Testis (tissue), 3 donors: ENCODE results near the gene PAPPA. TPM values are rescaled to one million over a fixed set of nuclear protein-coding genes. Genes with fewer than 3 reads are reported as not detected.

Source experiments
- DNase-seq: peaks from one replicate; pipeline ENCODE4 v3.0.0-alpha.2; 2019
- H3K27ac ChIP-seq, 2 donors: fragments of 200-600 bp; sonication (generic); one replicate each; pipeline ENCODE4 v1.5.1; 2019
- H3K27me3 ChIP-seq: fragments of 200-600 bp; sonication (generic); one replicate; pipeline ENCODE4 v1.5.1; 2019
- H3K36me3 ChIP-seq: fragments of 200-600 bp; sonication (generic); one replicate; pipeline ENCODE4 v1.5.1; 2017; ENCODE audit warnings: low read depth; ENCODE audit errors: missing control alignments
- H3K4me1 ChIP-seq: fragments of 200-600 bp; sonication (generic); one replicate; pipeline ENCODE4 v1.5.1; 2019
- H3K4me3 ChIP-seq, 2 donors: fragments of 200-600 bp; sonication (generic); one replicate each; pipeline ENCODE4 v1.5.1; 2017 to 2019
- H3K9me3 ChIP-seq: fragments of 200-600 bp; sonication (generic); one replicate; pipeline ENCODE4 v1.5.1; 2017
- CTCF ChIP-seq, 3 experiments: fragments of 450-650 bp in 2 of 3; fragments of 200-600 bp in 1 of 3; sonication (generic) in 1 of 3; IDR thresholded peaks; one replicate each; pipeline ENCODE4 v1.5.1; 2016 to 2019; ENCODE audit warnings: antibody characterized with exemption in 3 of 3, mild to moderate bottlenecking in 2 of 3, moderate library complexity in 1 of 3
- POLR2A ChIP-seq: fragments of 450-650 bp; IDR thresholded peaks from one replicate; pipeline ENCODE4 v1.6.1; 2017; ENCODE audit warnings: antibody characterized with exemption, mild to moderate bottlenecking, moderate library complexity
- WGBS, 2 donors: methylation state at CpG; one replicate each; pipeline ENCODE4 v1.1.5; 2018; 5-methylcytosine and 5-hydroxymethylcytosine counted together
- intact Hi-C: fragments of 100-400 bp; cut with DNase I; formaldehyde crosslinking; loops from one replicate; pipeline ENCODE4 v1.15.1; 2023; ENCODE audit warnings: low total_unique reads
- polyA plus RNA-seq: library from polyadenylated mRNA; stranded (reverse); fragments of 350-450 nt; fragmentation: Illumina TruSeq; extraction: RNeasy Lipid Tissue Mini Kit (QIAGEN cat#74804); gene quantifications from one replicate; pipeline ENCODE4 v1.2.3, GENCODE V29; 2014; ENCODE audit warnings: low read depth, low replicate concordance; ENCODE audit not compliant: insufficient read depth
- total RNA-seq, 2 donors: library from RNA; depleted of rRNA; stranded (reverse); fragments of >200 nt; gene quantifications; one replicate each; pipeline ENCODE4 v1.2.3, GENCODE V29; 2016

Gene PAPPA
- total and polyA plus RNA-seq, 3 donors from 2014 or later = 1.9 to 5.1 (median 4.1) TPM

GRCh38 chr9:116323012-116323411 lies 169.4 kb downstream of the PAPPA start:
- H3K36me3 ChIP-seq = no peaks in the 10 kb centered on the region
- no peak overlapping the region for H3K27ac ChIP-seq
- intact Hi-C loops = no loop called here
- peaks cover 40% of the 10 kb centered on the region for H3K4me1 ChIP-seq
- no peaks in the 10 kb centered on the region for H3K27me3 ChIP-seq
- peak; percentile 17 for DNase-seq
- no peak for TF ChIP-seq CTCF (IDR thresholded peaks at IDR 0.05)
- no peak for TF ChIP-seq POLR2A
- H3K4me3 ChIP-seq = no peak overlapping the region
- WGBS, 2 donors = 52 to 68% methylated on average over 11 of the region's 11 CpGs
- no peaks in the 10 kb centered on the region for H3K9me3 ChIP-seq

- Histone ChIP-seq H3K27me3 (no peaks in the 10 kb centered on the region), H3K4me1 (peaks cover 43% of the 10 kb centered on the region), H3K9me3 (no peaks in the 10 kb centered on the region), H3K4me3 (no peak overlapping the region), H3K36me3 (no peaks in the 10 kb centered on the region), H3K27ac (no peak overlapping the region)
- DNase-seq = no peak
- intact Hi-C loops = no loop called here
- TF ChIP-seq POLR2A (no peak), CTCF (IDR thresholded peaks at IDR 0.05) (no peak)
Observed at GRCh38 chr9:116323571-116323970, 170.0 kb downstream of the PAPPA start.

GRCh38 chr9:116325924-116326323 lies 172.3 kb downstream of the PAPPA start:
- Histone ChIP-seq H3K9me3 (no peaks in the 10 kb centered on the region), H3K36me3 (no peaks in the 10 kb centered on the region), H3K4me1 (peaks cover 34% of the 10 kb centered on the region), H3K27ac (no peak overlapping the region), H3K27me3 (no peaks in the 10 kb centered on the region), H3K4me3 (no peak overlapping the region)
- intact Hi-C loops = no loop called here
- no peak for DNase-seq
- TF ChIP-seq POLR2A (no peak), CTCF (IDR thresholded peaks at IDR 0.05) (no peak)

- WGBS, 2 donors = 30 to 36% methylated on average over 4 of the region's 4 CpGs
Observed at GRCh38 chr9:116327701-116328405, 174.3 kb downstream of the PAPPA start.

More at GRCh38 chr9:116327701-116328405, 174.3 kb downstream of the PAPPA start:
- DNase-seq = peak; percentile 28
- H3K27me3 ChIP-seq = no peaks in the 10 kb centered on the region
- H3K4me3 ChIP-seq = no peak overlapping the region
- H3K4me1 ChIP-seq = peaks cover 33% of the 10 kb centered on the region
- peak overlapping the region; percentile 3 to 53 for H3K27ac ChIP-seq
- H3K36me3 ChIP-seq = no peaks in the 10 kb centered on the region
- intact Hi-C loops = no loop called here
- TF ChIP-seq CTCF (IDR thresholded peaks at IDR 0.05) = no peak
- TF ChIP-seq POLR2A = no peak
- H3K9me3 ChIP-seq = no peaks in the 10 kb centered on the region
